Progenitor cell of endocrine pancreas (in vitro differentiated cells): ENCODE results near the gene BLTP3B. TPM values are rescaled to one million over a fixed set of nuclear protein-coding genes. Genes with fewer than 3 reads are reported as not detected.

Experiments used
- DNase-seq: peaks from one replicate; pipeline ENCODE4 v3.0.0; 2021; ENCODE audit warnings: low spot score; ENCODE audit not compliant: unreplicated experiment
- H3K27ac Mint-ChIP-seq: 2 replicates; pipeline ENCODE4 v1.8.0; 2021; ENCODE audit warnings: mild to moderate bottlenecking, moderate library complexity, mixed read lengths
- H3K27me3 Mint-ChIP-seq: 2 replicates; pipeline ENCODE4 v1.8.0; 2021; ENCODE audit warnings: mixed read lengths
- H3K36me3 Mint-ChIP-seq: 2 replicates; pipeline ENCODE4 v1.8.0; 2022; ENCODE audit warnings: mixed read lengths; ENCODE audit not compliant: insufficient read depth
- H3K4me1 Mint-ChIP-seq: 2 replicates; pipeline ENCODE4 v1.8.0; 2021; ENCODE audit warnings: low read depth, mixed read lengths
- H3K4me3 Mint-ChIP-seq: 2 replicates; pipeline ENCODE4 v1.8.0; 2021; ENCODE audit warnings: low read depth, mild to moderate bottlenecking, moderate library complexity, mixed read lengths
- H3K9me3 Mint-ChIP-seq: 2 replicates; pipeline ENCODE4 v1.8.0; 2021; ENCODE audit warnings: low read depth, mixed read lengths
- CTCF ChIP-seq: fragments of 200-600 bp; sonication (generic); IDR thresholded peaks from one replicate; pipeline ENCODE4 v1.5.0; 2021; ENCODE audit warnings: antibody characterized with exemption, mild to moderate bottlenecking; ENCODE audit not compliant: unreplicated experiment
- total RNA-seq: library from RNA; stranded (reverse); gene quantifications from 2 replicates; pipeline ENCODE4 v1.2.1, GENCODE V29; 2021

The BLTP3B gene
- total RNA-seq, 1 donor from 2014 or later: 23.6 TPM

GRCh38 chr12:100173111-100173510, 30.4 kb upstream of the BLTP3B start:
- no peak overlapping the region for H3K27ac Mint-ChIP-seq
- H3K27me3 Mint-ChIP-seq: no peaks in the 10 kb centered on the region
- H3K36me3 Mint-ChIP-seq: peaks cover 6% of the 10 kb centered on the region
- H3K4me3 Mint-ChIP-seq: no peak overlapping the region
- H3K9me3 Mint-ChIP-seq: no peaks in the 10 kb centered on the region
- H3K4me1 Mint-ChIP-seq: peaks cover 2% of the 10 kb centered on the region
- no peak for TF ChIP-seq CTCF
- DNase-seq: no peak

GRCh38 chr12:100171248-100171647, 28.6 kb upstream of the BLTP3B start:
- no peaks in the 10 kb centered on the region for H3K9me3 Mint-ChIP-seq
- no peak for DNase-seq
- H3K36me3 Mint-ChIP-seq: peaks cover 7% of the 10 kb centered on the region
- no peaks in the 10 kb centered on the region for H3K27me3 Mint-ChIP-seq
- H3K4me3 Mint-ChIP-seq: no peak overlapping the region
- no peak overlapping the region for H3K27ac Mint-ChIP-seq
- peaks cover 2% of the 10 kb centered on the region for H3K4me1 Mint-ChIP-seq
- TF ChIP-seq CTCF: no peak

GRCh38 chr12:100170313-100170858, 27.7 kb upstream of the BLTP3B start:
- H3K4me1 Mint-ChIP-seq: peaks cover 2% of the 10 kb centered on the region
- H3K36me3 Mint-ChIP-seq: peaks cover 12% of the 10 kb centered on the region
- H3K9me3 Mint-ChIP-seq: peaks cover 1% of the 10 kb centered on the region
- no peak for DNase-seq
- H3K4me3 Mint-ChIP-seq: no peak overlapping the region
- no peaks in the 10 kb centered on the region for H3K27me3 Mint-ChIP-seq
- no peak overlapping the region for H3K27ac Mint-ChIP-seq
- no peak for TF ChIP-seq CTCF

DNA sequence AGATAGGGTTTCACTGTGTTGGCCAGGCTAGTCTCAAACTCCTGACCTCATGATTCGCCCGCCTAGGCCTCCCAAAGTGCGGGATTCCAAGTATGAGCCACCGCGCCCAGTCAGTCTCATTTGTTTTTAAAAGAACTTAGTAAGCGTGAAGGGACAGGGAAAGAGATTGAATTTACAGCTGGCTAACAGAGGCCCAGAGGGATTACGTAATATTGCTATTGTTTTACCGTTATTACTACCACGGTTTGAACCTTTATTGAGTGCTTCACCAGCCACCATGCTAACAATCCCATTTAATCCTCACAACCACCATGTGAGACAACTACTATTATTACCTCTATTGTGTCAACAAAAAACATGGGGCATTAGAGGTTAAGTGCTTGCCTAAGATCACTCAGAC, 26.7 kb upstream of the BLTP3B start:
- Mint-ChIP-seq H3K27ac (no peak overlapping the region), H3K27me3 (no peaks in the 10 kb centered on the region), H3K36me3 (peaks cover 18% of the 10 kb centered on the region), H3K9me3 (peaks cover 5% of the 10 kb centered on the region), H3K4me3 (no peak overlapping the region), H3K4me1 (peaks cover 3% of the 10 kb centered on the region)
- no peak for DNase-seq
- TF ChIP-seq CTCF: no peak

- Mint-ChIP-seq H3K4me1 (peaks cover 9% of the 10 kb centered on the region), H3K4me3 (no peak overlapping the region), H3K27ac (no peak overlapping the region), H3K9me3 (peaks cover 5% of the 10 kb centered on the region), H3K27me3 (no peaks in the 10 kb centered on the region), H3K36me3 (peaks cover 18% of the 10 kb centered on the region)
- no peak for TF ChIP-seq CTCF
- DNase-seq: no peak
Observed at GRCh38 chr12:100168562-100168961, 25.9 kb upstream of the BLTP3B start.
